HEK293 (cell line): ENCODE data around the gene STEAP1B.
A peak's percentile ranks its signal among the peaks of the same experiment; 100 is the strongest.
"Not testable (repeated sequence)": the region's sequence is repeated elsewhere in the genome, so short reads cannot be mapped to it uniquely, and the experiment has no call there.

ENCODE experiments used
- CTCF ChIA-PET: fragments of 350-600 bp; formaldehyde crosslinking; extraction: SDS; loops from one replicate; lab custom pipeline; 2021; ENCODE audit warnings: antibody characterized with exemption; lab: Yijun Ruan, JAX
- POLR2A ChIA-PET: fragments of 300-600 bp; formaldehyde crosslinking; extraction: SDS; loops from one replicate; lab custom pipeline; 2020; ENCODE audit warnings: antibody characterized with exemption, inconsistent platforms; lab: Yijun Ruan, JAX
- H3K27ac ChIP-seq: fragments of 200-500 bp; sonication (Bioruptor generic); 2 replicates; pipeline ENCODE4 v1.5.1; 2014; ENCODE audit warnings: low read depth, low read length, control low read depth, inconsistent platforms; ENCODE audit errors: extremely low read depth
- H3K36me3 ChIP-seq, 2 experiments: fragments of 200-500 bp in 1 of 2; sonication (Bioruptor generic) in 1 of 2; 1 replicate in 1 of 2; 2 replicates in 1 of 2; pipeline ENCODE4 v1.5.1; 2014 to 2017; ENCODE audit warnings: inconsistent platforms in 2 of 2, low read length in 2 of 2; ENCODE audit not compliant: control insufficient read depth in 2 of 2, insufficient read depth in 1 of 2
- H3K4me1 ChIP-seq: fragments of 200-500 bp; sonication (Bioruptor generic); 2 replicates; pipeline ENCODE4 v1.5.1; 2014; ENCODE audit warnings: mild to moderate bottlenecking, low read length, inconsistent platforms; ENCODE audit not compliant: control insufficient read depth, insufficient read depth
- H3K4me3 ChIP-seq: 2 replicates; pipeline ENCODE4 v1.5.1; 2011; ENCODE audit warnings: low read depth, mild to moderate bottlenecking, control low read depth, low read length, moderate library complexity
- H3K9me3 ChIP-seq: fragments of 200-500 bp; sonication (Bioruptor generic); 2 replicates; pipeline ENCODE4 v1.5.1; 2014; ENCODE audit warnings: low read depth, low read length, inconsistent platforms; ENCODE audit not compliant: control insufficient read depth, insufficient read depth
- MYNN ChIP-seq: fragments of 450-650 bp; formaldehyde crosslinking; IDR thresholded peaks from 2 replicates; pipeline ENCODE4 v1.5.1; 2016; ENCODE audit warnings: missing biosample characterization, missing genetic modification characterization, borderline replicate concordance
- RBAK ChIP-seq: fragments of 450-650 bp; formaldehyde crosslinking; IDR thresholded peaks from 2 replicates; pipeline ENCODE4 v1.5.1; 2016; ENCODE audit warnings: missing biosample characterization, missing genetic modification characterization
- SP3 ChIP-seq: fragments of 450-650 bp; formaldehyde crosslinking; IDR thresholded peaks from 2 replicates; pipeline ENCODE4 v1.5.1; 2016; ENCODE audit warnings: missing biosample characterization, missing genetic modification characterization
- ZNF302 ChIP-seq: fragments of 450-650 bp; formaldehyde crosslinking; IDR thresholded peaks from 2 replicates; pipeline ENCODE4 v1.5.1; 2016; ENCODE audit warnings: missing biosample characterization, missing genetic modification characterization, low read depth
- ZNF324 ChIP-seq: fragments of 450-650 bp; formaldehyde crosslinking; IDR thresholded peaks from 2 replicates; pipeline ENCODE4 v1.5.1; 2016; ENCODE audit warnings: missing biosample characterization, missing genetic modification characterization
- ZNF354C ChIP-seq: fragments of 450-650 bp; formaldehyde crosslinking; IDR thresholded peaks from 2 replicates; pipeline ENCODE4 v1.5.1; 2016; ENCODE audit warnings: missing biosample characterization, missing genetic modification characterization, low read depth, borderline replicate concordance
- ZNF391 ChIP-seq: fragments of 450-650 bp; formaldehyde crosslinking; IDR thresholded peaks from 2 replicates; pipeline ENCODE4 v1.5.1; 2016; ENCODE audit warnings: low read depth, missing biosample characterization, missing genetic modification characterization, borderline replicate concordance
- ZNF600 ChIP-seq: fragments of 450-650 bp; formaldehyde crosslinking; IDR thresholded peaks from 2 replicates; pipeline ENCODE4 v1.5.1; 2016; ENCODE audit warnings: missing biosample characterization, missing genetic modification characterization
- ZNF654 ChIP-seq: fragments of 450-650 bp; formaldehyde crosslinking; IDR thresholded peaks from 2 replicates; pipeline ENCODE4 v1.5.1; 2016; ENCODE audit warnings: low read depth, missing biosample characterization, missing genetic modification characterization
- ZNF660 ChIP-seq: fragments of 450-650 bp; IDR thresholded peaks from 2 replicates; pipeline ENCODE4 v1.5.1; 2018; ENCODE audit warnings: missing biosample characterization, mild to moderate bottlenecking, missing genetic modification characterization
- ZNF677 ChIP-seq: fragments of 450-650 bp; IDR thresholded peaks from 2 replicates; pipeline ENCODE4 v1.5.0; 2018; ENCODE audit warnings: missing biosample characterization, mild to moderate bottlenecking, missing genetic modification characterization, moderate library complexity
- ZNF791 ChIP-seq: fragments of 450-650 bp; formaldehyde crosslinking; IDR thresholded peaks from 2 replicates; pipeline ENCODE4 v1.5.1; 2016; ENCODE audit warnings: missing biosample characterization, missing genetic modification characterization
- ZSCAN23 ChIP-seq: fragments of 450-650 bp; formaldehyde crosslinking; IDR thresholded peaks from 2 replicates; pipeline ENCODE4 v1.5.1; 2016; ENCODE audit warnings: missing biosample characterization, missing genetic modification characterization
- TF ChIP-seq, protein P1 (sequence below): fragments of 450-650 bp; formaldehyde crosslinking; IDR thresholded peaks from 2 replicates; pipeline ENCODE4 v1.5.1; 2016; ENCODE audit warnings: missing biosample characterization, missing genetic modification characterization, low read depth
- TF ChIP-seq, protein P2 (sequence below): fragments of 450-650 bp; formaldehyde crosslinking; IDR thresholded peaks from 2 replicates; pipeline ENCODE4 v1.5.1; 2016; ENCODE audit warnings: missing biosample characterization, missing genetic modification characterization
- TF ChIP-seq, protein P3 (sequence below): fragments of 450-650 bp; formaldehyde crosslinking; IDR thresholded peaks from 2 replicates; pipeline ENCODE4 v1.5.1; 2016; ENCODE audit warnings: missing biosample characterization, missing genetic modification characterization
- TF ChIP-seq, protein P4 (sequence below): fragments of 450-650 bp; formaldehyde crosslinking; IDR thresholded peaks from 2 replicates; pipeline ENCODE4 v1.5.1; 2016; ENCODE audit warnings: missing biosample characterization, missing genetic modification characterization

Gene STEAP1B

DNA sequence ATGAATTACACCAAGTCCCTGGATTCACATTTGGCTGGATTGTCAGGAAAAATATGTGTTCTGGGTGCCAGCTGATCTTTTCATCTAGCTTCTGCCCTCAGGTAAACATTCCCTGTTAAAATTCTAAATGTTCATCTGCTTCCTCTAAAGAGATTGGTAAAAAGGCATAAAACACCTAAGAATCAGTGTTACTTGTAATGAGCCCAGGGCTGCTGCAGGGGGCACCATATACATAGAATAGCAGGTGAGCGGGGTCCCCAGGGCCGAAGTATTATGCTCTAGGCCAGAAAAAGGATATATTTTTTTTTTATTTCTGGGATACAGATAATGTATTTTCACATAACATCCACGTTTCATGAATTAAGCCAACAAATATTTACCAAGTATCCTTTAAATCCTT is 4.5 kb upstream of the STEAP1B start:
- POLR2A ChIA-PET, H3K9me3 ChIP-seq: not testable (repeated sequence)

DNA sequence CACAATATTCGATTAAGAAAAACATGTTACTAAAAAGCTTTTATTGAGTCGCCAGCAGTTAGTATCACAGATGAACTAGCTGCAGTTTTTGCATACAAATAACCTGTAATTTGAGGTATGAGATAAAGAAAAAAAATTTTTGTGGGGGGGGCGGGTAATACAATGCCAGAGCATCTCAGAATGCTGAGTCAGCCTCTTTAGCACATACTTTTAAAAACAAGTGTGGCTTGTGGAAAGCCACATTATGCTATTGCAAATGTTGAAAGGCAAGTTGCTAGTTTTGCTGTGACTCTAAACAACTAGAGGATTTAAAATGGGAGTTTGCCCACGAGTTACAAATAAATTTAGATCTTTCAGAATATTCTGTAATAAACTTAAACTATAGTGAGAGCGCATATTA is 2.1 kb upstream of the STEAP1B start:
- POLR2A ChIA-PET, result not testable (repeated sequence)
- CTCF ChIA-PET, result interaction anchor here (0.6 to 3.0 kb wide), 5 partner anchors 393 to 1245 kb away, joined by 3 to 25 read pairs (median 4); no protein-coding TSS in a partner anchor

More for the DNA sequence above, 4.5 kb upstream of the STEAP1B start:
- not testable (repeated sequence) for H3K4me3 ChIP-seq, H3K27ac ChIP-seq, H3K36me3 ChIP-seq, H3K4me1 ChIP-seq
- CTCF ChIA-PET, result interaction anchor here (0.7 to 1.0 kb wide), 3 partner anchors 9 to 1391 kb away, joined by 3 read pairs; no protein-coding TSS in a partner anchor
- TF ChIP-seq ZNF654 (tag by site-specific recombination), result peak; percentile 36

DNA sequence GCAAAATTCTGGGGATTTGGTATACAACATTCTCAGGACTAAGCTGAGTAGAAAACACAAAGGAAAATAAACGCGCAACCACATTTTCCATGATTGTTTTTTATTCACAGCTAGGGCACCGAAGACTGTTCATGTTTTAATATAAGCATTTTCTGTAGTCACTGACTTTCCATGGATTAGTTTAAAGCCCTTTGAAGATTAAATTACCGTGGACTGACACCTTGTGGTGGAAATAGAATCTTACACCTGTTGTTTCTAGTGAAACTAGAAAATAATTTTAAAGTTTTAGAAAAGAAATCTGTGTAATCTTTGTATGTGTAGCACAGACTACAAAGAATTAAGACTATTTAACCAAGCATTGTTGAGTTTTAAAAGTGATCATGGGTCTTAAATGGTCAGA is 1.3 kb upstream of the STEAP1B start:
- not testable (repeated sequence) for H3K27ac ChIP-seq, H3K9me3 ChIP-seq, H3K4me3 ChIP-seq
- CTCF ChIA-PET, result interaction anchor here (0.6 to 3.0 kb wide), 6 partner anchors 11 to 1244 kb away, joined by 3 to 25 read pairs (median 4); no protein-coding TSS in a partner anchor
- peak; percentile 45 for TF ChIP-seq ZNF654 (tag by site-specific recombination)
- TF ChIP-seq, all 188 proteins: peak for 1; not testable (repeated sequence) for 187
- POLR2A ChIA-PET, H3K4me1 ChIP-seq, H3K36me3 ChIP-seq: not testable (repeated sequence)

More for the DNA sequence above, 2.1 kb upstream of the STEAP1B start:
- not testable (repeated sequence) for H3K4me1 ChIP-seq, H3K4me3 ChIP-seq, H3K9me3 ChIP-seq, H3K27ac ChIP-seq, H3K36me3 ChIP-seq

DNA sequence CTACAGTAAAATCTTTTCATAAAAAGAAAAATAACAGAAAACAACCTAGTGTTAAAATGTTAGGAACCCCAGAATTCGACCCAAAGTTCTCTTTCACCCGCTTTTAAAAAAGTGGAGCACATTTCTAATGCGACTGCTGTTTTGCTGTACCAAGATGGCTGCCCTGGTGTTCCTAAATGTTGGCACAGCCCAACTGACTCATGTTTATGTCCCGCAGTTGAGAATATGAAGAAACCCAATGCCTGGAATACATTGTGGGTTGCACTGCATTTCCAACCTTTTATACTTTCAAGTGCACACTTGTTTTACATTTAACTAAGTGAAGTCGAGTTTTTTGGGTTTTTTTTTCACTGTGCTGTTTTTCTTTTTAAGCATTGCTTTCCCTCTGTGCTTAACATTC is 944 bp downstream of the STEAP1B start:
- ChIA-PET POLR2A (no interaction called here), CTCF (interaction anchor here (1.0 kb wide), 1 partner anchor 389 kb away, joined by 5 read pairs; no protein-coding TSS in a partner anchor)
- H3K36me3 ChIP-seq, result no peaks in the 10 kb centered on the region
- H3K4me3 ChIP-seq, result no peak overlapping the region
- no peaks in the 10 kb centered on the region for H3K4me1 ChIP-seq
- no peak overlapping the region for H3K27ac ChIP-seq
- TF ChIP-seq ZSCAN23, result no peak
- no peak for TF ChIP-seq ZNF324 (tag by site-specific recombination)
- no peak for TF ChIP-seq SP3 (tag by site-specific recombination)
- TF ChIP-seq ZNF600, result no peak
- no peak for TF ChIP-seq ZNF677 (tag by site-specific recombination)
- TF ChIP-seq, protein P1, sequence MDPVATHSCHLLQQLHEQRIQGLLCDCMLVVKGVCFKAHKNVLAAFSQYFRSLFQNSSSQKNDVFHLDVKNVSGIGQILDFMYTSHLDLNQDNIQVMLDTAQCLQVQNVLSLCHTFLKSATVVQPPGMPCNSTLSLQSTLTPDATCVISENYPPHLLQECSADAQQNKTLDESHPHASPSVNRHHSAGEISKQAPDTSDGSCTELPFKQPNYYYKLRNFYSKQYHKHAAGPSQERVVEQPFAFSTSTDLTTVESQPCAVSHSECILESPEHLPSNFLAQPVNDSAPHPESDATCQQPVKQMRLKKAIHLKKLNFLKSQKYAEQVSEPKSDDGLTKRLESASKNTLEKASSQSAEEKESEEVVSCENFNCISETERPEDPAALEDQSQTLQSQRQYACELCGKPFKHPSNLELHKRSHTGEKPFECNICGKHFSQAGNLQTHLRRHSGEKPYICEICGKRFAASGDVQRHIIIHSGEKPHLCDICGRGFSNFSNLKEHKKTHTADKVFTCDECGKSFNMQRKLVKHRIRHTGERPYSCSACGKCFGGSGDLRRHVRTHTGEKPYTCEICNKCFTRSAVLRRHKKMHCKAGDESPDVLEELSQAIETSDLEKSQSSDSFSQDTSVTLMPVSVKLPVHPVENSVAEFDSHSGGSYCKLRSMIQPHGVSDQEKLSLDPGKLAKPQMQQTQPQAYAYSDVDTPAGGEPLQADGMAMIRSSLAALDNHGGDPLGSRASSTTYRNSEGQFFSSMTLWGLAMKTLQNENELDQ (tag by site-specific recombination), result no peak
- TF ChIP-seq ZNF391 (tag by site-specific recombination), result no peak
- no peak for TF ChIP-seq MYNN (tag by site-specific recombination)
- no peak for TF ChIP-seq ZNF302 (tag by site-specific recombination)
- TF ChIP-seq ZNF791 (tag by site-specific recombination), result no peak
- TF ChIP-seq RBAK, result no peak
- TF ChIP-seq, protein P2, sequence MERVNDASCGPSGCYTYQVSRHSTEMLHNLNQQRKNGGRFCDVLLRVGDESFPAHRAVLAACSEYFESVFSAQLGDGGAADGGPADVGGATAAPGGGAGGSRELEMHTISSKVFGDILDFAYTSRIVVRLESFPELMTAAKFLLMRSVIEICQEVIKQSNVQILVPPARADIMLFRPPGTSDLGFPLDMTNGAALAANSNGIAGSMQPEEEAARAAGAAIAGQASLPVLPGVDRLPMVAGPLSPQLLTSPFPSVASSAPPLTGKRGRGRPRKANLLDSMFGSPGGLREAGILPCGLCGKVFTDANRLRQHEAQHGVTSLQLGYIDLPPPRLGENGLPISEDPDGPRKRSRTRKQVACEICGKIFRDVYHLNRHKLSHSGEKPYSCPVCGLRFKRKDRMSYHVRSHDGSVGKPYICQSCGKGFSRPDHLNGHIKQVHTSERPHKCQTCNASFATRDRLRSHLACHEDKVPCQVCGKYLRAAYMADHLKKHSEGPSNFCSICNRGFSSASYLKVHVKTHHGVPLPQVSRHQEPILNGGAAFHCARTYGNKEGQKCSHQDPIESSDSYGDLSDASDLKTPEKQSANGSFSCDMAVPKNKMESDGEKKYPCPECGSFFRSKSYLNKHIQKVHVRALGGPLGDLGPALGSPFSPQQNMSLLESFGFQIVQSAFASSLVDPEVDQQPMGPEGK (tag by site-specific recombination), result no peak
- TF ChIP-seq, protein P3, sequence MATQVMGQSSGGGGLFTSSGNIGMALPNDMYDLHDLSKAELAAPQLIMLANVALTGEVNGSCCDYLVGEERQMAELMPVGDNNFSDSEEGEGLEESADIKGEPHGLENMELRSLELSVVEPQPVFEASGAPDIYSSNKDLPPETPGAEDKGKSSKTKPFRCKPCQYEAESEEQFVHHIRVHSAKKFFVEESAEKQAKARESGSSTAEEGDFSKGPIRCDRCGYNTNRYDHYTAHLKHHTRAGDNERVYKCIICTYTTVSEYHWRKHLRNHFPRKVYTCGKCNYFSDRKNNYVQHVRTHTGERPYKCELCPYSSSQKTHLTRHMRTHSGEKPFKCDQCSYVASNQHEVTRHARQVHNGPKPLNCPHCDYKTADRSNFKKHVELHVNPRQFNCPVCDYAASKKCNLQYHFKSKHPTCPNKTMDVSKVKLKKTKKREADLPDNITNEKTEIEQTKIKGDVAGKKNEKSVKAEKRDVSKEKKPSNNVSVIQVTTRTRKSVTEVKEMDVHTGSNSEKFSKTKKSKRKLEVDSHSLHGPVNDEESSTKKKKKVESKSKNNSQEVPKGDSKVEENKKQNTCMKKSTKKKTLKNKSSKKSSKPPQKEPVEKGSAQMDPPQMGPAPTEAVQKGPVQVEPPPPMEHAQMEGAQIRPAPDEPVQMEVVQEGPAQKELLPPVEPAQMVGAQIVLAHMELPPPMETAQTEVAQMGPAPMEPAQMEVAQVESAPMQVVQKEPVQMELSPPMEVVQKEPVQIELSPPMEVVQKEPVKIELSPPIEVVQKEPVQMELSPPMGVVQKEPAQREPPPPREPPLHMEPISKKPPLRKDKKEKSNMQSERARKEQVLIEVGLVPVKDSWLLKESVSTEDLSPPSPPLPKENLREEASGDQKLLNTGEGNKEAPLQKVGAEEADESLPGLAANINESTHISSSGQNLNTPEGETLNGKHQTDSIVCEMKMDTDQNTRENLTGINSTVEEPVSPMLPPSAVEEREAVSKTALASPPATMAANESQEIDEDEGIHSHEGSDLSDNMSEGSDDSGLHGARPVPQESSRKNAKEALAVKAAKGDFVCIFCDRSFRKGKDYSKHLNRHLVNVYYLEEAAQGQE (tag by site-specific recombination), result no peak
- no peak for TF ChIP-seq ZNF660 (tag by site-specific recombination)
- TF ChIP-seq, protein P4, sequence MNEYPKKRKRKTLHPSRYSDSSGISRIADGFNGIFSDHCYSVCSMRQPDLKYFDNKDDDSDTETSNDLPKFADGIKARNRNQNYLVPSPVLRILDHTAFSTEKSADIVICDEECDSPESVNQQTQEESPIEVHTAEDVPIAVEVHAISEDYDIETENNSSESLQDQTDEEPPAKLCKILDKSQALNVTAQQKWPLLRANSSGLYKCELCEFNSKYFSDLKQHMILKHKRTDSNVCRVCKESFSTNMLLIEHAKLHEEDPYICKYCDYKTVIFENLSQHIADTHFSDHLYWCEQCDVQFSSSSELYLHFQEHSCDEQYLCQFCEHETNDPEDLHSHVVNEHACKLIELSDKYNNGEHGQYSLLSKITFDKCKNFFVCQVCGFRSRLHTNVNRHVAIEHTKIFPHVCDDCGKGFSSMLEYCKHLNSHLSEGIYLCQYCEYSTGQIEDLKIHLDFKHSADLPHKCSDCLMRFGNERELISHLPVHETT (tag by site-specific recombination), result no peak
- TF ChIP-seq ZNF354C (tag by site-specific recombination), result no peak
- H3K9me3 ChIP-seq, result no peaks in the 10 kb centered on the region
